Activated CD8-positive, alpha-beta T cell treated with anti-CD3 and anti-CD28 coated beads for 36 hours (primary cell): ENCODE data around the gene TMEM50B. TPM values are rescaled to one million over a fixed set of nuclear protein-coding genes. Genes with fewer than 3 reads are reported as not detected.

ENCODE experiments used
- ATAC-seq: fragments of 200-7000 bp; cut with Tn5 transposase; one replicate; pipeline ENCODE4 v1.10.0; 2021; ENCODE audit warnings: mild to moderate bottlenecking, moderate library complexity
- CTCF ChIA-PET: fragments of 350-600 bp; sonication (Branson Sonifier 250); formaldehyde crosslinking; loops from one replicate; lab custom pipeline; 2021; ENCODE audit warnings: antibody characterized with exemption; lab: Charles Lee
- POLR2A ChIA-PET: fragments of 350-600 bp; sonication (Branson Sonifier 250); formaldehyde crosslinking; loops from one replicate; lab custom pipeline; 2021; ENCODE audit warnings: antibody characterized with exemption; lab: Charles Lee
- DNase-seq: peaks from one replicate; pipeline ENCODE4 v3.0.0-alpha.2; 2020
- H3K27ac Mint-ChIP-seq: one replicate; pipeline ENCODE4 v1.8.0; 2021; ENCODE audit warnings: mild to moderate bottlenecking, mixed read lengths
- H3K27me3 Mint-ChIP-seq: one replicate; pipeline ENCODE4 v1.8.0; 2021; ENCODE audit warnings: mixed read lengths
- H3K36me3 Mint-ChIP-seq: one replicate; pipeline ENCODE4 v1.8.0; 2021; ENCODE audit warnings: low read depth, mixed read lengths
- H3K4me1 Mint-ChIP-seq: one replicate; pipeline ENCODE4 v1.8.0; 2021; ENCODE audit warnings: low read depth, mixed read lengths
- H3K4me3 Mint-ChIP-seq: one replicate; pipeline ENCODE4 v1.8.0; 2021; ENCODE audit warnings: mild to moderate bottlenecking, moderate library complexity, mixed read lengths
- H3K9me3 Mint-ChIP-seq: one replicate; pipeline ENCODE4 v1.8.0; 2021; ENCODE audit warnings: mixed read lengths
- CTCF ChIP-seq: fragments of 200-600 bp; IDR thresholded peaks from one replicate; pipeline ENCODE4 v1.8.0; 2022; ENCODE audit warnings: antibody characterized with exemption, mild to moderate bottlenecking
- intact Hi-C: fragments of 100-400 bp; cut with micrococcal nuclease; formaldehyde crosslinking; loops from one replicate; pipeline ENCODE4 v1.10.0; 2022
- total RNA-seq, 2 experiments: library from RNA; stranded (reverse); gene quantifications; one replicate each; pipeline ENCODE4 v1.2.3, GENCODE V29; 2021

Gene TMEM50B
- total RNA-seq, 2 experiments from 2014 or later, result 14.4 to 15.2 TPM

GRCh38 chr21:33505833-33506232, 26.1 kb upstream of the TMEM50B start:
- ATAC-seq (no peak), DNase-seq (no peak)
- POLR2A ChIA-PET, result interaction anchor here (0.9 to 1.2 kb wide), 2 partner anchors 17 to 26 kb away, joined by 3 to 4 read pairs; no protein-coding TSS in a partner anchor
- Mint-ChIP-seq H3K27ac (no peak overlapping the region), H3K4me3 (no peak overlapping the region), H3K4me1 (no peaks in the 10 kb centered on the region), H3K36me3 (peaks cover 61% of the 10 kb centered on the region), H3K9me3 (peaks cover 3% of the 10 kb centered on the region), H3K27me3 (no peaks in the 10 kb centered on the region)
- intact Hi-C loops, result no loop called here
- CTCF ChIA-PET, result no interaction called here
- no peak for TF ChIP-seq CTCF

GRCh38 chr21:33496345-33496744, 16.6 kb upstream of the TMEM50B start:
- no peak for ATAC-seq
- TF ChIP-seq CTCF, result no peak

DNA sequence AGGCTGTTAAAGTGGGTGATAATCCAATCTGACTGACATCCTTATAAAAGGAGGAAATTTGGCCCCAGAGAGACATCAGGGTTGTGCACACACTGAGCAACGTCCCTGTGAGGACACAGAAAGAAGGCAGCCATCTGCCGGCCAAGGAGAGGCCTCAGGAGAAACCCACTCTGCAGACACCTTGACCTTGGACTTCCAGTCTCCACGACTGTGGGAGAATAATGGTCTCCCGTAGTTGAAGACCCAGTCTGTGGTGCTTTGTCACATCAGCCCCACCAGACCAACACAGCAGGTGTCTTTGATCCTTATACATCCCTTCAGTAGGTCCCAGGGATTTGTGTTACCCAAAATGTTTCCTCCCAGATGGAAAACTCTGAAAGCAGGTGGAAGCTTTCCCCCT, 16.0 kb upstream of the TMEM50B start:
- H3K36me3 Mint-ChIP-seq, result no peaks in the 10 kb centered on the region
- POLR2A ChIA-PET, result interaction anchor here (0.7 kb wide), 1 partner anchor 46 kb away, joined by 3 read pairs; the partner anchor contains the start of gene GART
- no peak for ATAC-seq
- intact Hi-C loops, result no loop called here
- no peak for TF ChIP-seq CTCF
- H3K9me3 Mint-ChIP-seq, result no peaks in the 10 kb centered on the region
- no peak overlapping the region for H3K27ac Mint-ChIP-seq
- peaks cover 8% of the 10 kb centered on the region for H3K4me1 Mint-ChIP-seq
- no peak for DNase-seq
- H3K27me3 Mint-ChIP-seq, result no peaks in the 10 kb centered on the region
- no peak overlapping the region for H3K4me3 Mint-ChIP-seq
- CTCF ChIA-PET, result no interaction called here

More at GRCh38 chr21:33496345-33496744, 16.6 kb upstream of the TMEM50B start:
- no peak for DNase-seq
- Mint-ChIP-seq H3K4me3 (no peak overlapping the region), H3K36me3 (peaks cover 1% of the 10 kb centered on the region), H3K4me1 (peaks cover 5% of the 10 kb centered on the region), H3K27me3 (no peaks in the 10 kb centered on the region), H3K27ac (no peak overlapping the region), H3K9me3 (no peaks in the 10 kb centered on the region)
- intact Hi-C loops, result no loop called here
- ChIA-PET CTCF (no interaction called here), POLR2A (interaction anchor here (0.6 kb wide), 1 partner anchor 17 kb away, joined by 3 read pairs; no protein-coding TSS in a partner anchor)

DNA sequence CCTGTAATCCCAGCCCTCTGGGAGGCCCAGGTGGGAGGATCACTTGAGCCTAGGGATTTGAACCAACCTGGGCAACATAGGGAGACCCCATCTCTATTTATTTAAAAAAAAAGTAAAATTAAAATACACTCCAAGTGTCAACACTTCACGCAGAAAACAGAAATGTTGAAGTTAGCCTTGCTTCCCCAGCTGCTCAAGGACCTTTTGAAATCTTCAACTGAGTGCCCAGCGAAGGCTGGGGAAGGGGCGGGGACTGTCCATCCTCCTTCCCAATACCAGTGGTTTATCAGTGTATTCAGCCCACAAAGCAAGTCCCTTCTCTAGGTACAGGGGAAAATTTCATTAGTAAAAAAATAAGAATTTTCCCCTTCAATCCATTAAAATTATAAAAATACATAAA, 14.0 kb upstream of the TMEM50B start:
- peaks cover 10% of the 10 kb centered on the region for H3K4me1 Mint-ChIP-seq
- no peaks in the 10 kb centered on the region for H3K27me3 Mint-ChIP-seq
- POLR2A ChIA-PET, result no interaction called here
- no peaks in the 10 kb centered on the region for H3K36me3 Mint-ChIP-seq
- DNase-seq (no peak), ATAC-seq (no peak)
- TF ChIP-seq CTCF, result no peak
- H3K9me3 Mint-ChIP-seq, result no peaks in the 10 kb centered on the region
- H3K27ac Mint-ChIP-seq, result no peak overlapping the region
- no peak overlapping the region for H3K4me3 Mint-ChIP-seq
- CTCF ChIA-PET, result no interaction called here
- intact Hi-C loops, result loop anchor here (5.0 kb wide), 1 partner anchor 49 kb away; the partner anchor contains the start of genes GART and SON

DNA sequence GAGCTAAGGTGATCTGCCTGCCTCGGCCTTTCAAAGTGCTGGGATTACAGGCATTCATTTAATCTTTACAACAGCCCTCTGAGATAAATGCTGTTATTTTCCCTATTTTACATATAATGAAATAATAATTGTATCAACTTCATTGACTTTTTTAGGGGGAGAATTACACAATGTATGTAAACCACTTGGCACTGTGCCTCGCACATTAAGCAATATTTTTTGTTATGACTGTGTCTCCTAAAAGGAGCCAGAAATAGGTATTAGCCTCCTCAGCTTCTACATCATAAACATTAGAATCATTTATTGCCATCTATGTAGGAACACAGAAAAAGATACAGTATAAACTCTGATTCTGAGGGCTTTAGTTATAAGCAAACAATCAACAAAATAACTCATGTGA, 12.8 kb upstream of the TMEM50B start:
- ATAC-seq, result no peak
- Mint-ChIP-seq H3K4me1 (peaks cover 10% of the 10 kb centered on the region), H3K9me3 (no peaks in the 10 kb centered on the region), H3K27me3 (no peaks in the 10 kb centered on the region), H3K27ac (no peak overlapping the region), H3K4me3 (peak overlapping the region; percentile 21), H3K36me3 (no peaks in the 10 kb centered on the region)
- intact Hi-C loops, result loop anchor here (5.0 kb wide), 1 partner anchor 50 kb away; the partner anchor contains the start of genes GART and SON
- CTCF ChIA-PET, result no interaction called here
- no peak for TF ChIP-seq CTCF
- POLR2A ChIA-PET, result no interaction called here
- DNase-seq, result no peak
